Measurements from ENCODE around the gene PKDCC. TPM values are rescaled to one million over a fixed set of nuclear protein-coding genes. Genes with fewer than 3 reads are reported as not detected.

PKDCC gene
- total and polyA plus RNA-seq, 2 donors from 2014 or later = 28.1 to 52.2 TPM

- no peak for DNase-seq
- Histone ChIP-seq H3K9ac (ENCODE audit: low read length in 3 of 3) (no peak overlapping the region), H3K4me1 (ENCODE audit: control insufficient read depth in 2 of 3, insufficient read depth in 2 of 3, low read depth in 1 of 3, low read length in 3 of 3) (peaks cover 0 to 22% (median 0%) of the 10 kb centered on the region in 3 donors), H3K36me3 (ENCODE audit: control insufficient read depth in 2 of 3, insufficient read depth in 3 of 3, low read length in 3 of 3) (no peaks in the 10 kb centered on the region), H3K27me3 (ENCODE audit: control insufficient read depth, insufficient read depth, low read length) (no peaks in the 10 kb centered on the region), H3K9me3 (ENCODE audit: control insufficient read depth in 2 of 3, insufficient read depth in 1 of 3, low read length in 3 of 3) (no peaks in the 10 kb centered on the region), H3K27ac (ENCODE audit: low read depth in 2 of 2, low read length in 2 of 2) (no peak overlapping the region), H3K4me3 (ENCODE audit: low read length in 3 of 3) (no peak overlapping the region)
- intact Hi-C loops (cut with DNase I) = no loop called here
- no peak for TF ChIP-seq CTCF (IDR thresholded peaks at IDR 0.05; ENCODE audit: borderline replicate concordance, extremely low read depth, insufficient read depth)
- FAIRE-seq = no peak
These were observed 48.7 kb upstream of the PKDCC start for GRCh38 chr2:41999128-41999480.

- FAIRE-seq = no peak
- H3K36me3 ChIP-seq (ENCODE audit: control insufficient read depth in 2 of 3, insufficient read depth in 3 of 3, low read length in 3 of 3) = no peaks in the 10 kb centered on the region
- H3K27me3 ChIP-seq (ENCODE audit: control insufficient read depth, insufficient read depth, low read length) = no peaks in the 10 kb centered on the region
- no peak overlapping the region for H3K27ac ChIP-seq (ENCODE audit: low read depth in 2 of 2, low read length in 2 of 2)
- no peak for TF ChIP-seq CTCF (IDR thresholded peaks at IDR 0.05; ENCODE audit: borderline replicate concordance, extremely low read depth, insufficient read depth)
- H3K4me3 ChIP-seq (ENCODE audit: low read length in 3 of 3) = no peak overlapping the region
- peak in 3 of 5 donors; percentile 38 to 80 (median 56) for DNase-seq
- no peak overlapping the region for H3K9ac ChIP-seq (ENCODE audit: low read length in 3 of 3)
- intact Hi-C loops (cut with DNase I) = no loop called here
- peaks cover 0 to 22% (median 0%) of the 10 kb centered on the region in 3 donors for H3K4me1 ChIP-seq (ENCODE audit: control insufficient read depth in 2 of 3, insufficient read depth in 2 of 3, low read depth in 1 of 3, low read length in 3 of 3)
- no peaks in the 10 kb centered on the region for H3K9me3 ChIP-seq (ENCODE audit: control insufficient read depth in 2 of 3, insufficient read depth in 1 of 3, low read length in 3 of 3)
These were observed 48.1 kb upstream of the PKDCC start for GRCh38 chr2:41999592-42000281.

GRCh38 chr2:42001711-42002201 is 46.1 kb upstream of the PKDCC start:
- no peaks in the 10 kb centered on the region for H3K27me3 ChIP-seq (ENCODE audit: control insufficient read depth, insufficient read depth, low read length)
- DNase-seq (peak in 4 of 5 donors; percentile 89 to 93 (median 91)), FAIRE-seq (no peak)
- intact Hi-C loops (cut with DNase I) = no loop called here
- no peak overlapping the region for H3K9ac ChIP-seq (ENCODE audit: low read length in 3 of 3)
- peak overlapping the region in 2 of 3 donors; percentile 7 to 35 for H3K4me3 ChIP-seq (ENCODE audit: low read length in 3 of 3)
- peaks cover 0 to 18% (median 0%) of the 10 kb centered on the region in 3 donors for H3K4me1 ChIP-seq (ENCODE audit: control insufficient read depth in 2 of 3, insufficient read depth in 2 of 3, low read depth in 1 of 3, low read length in 3 of 3)
- no peak overlapping the region for H3K27ac ChIP-seq (ENCODE audit: low read depth in 2 of 2, low read length in 2 of 2)
- no peaks in the 10 kb centered on the region for H3K9me3 ChIP-seq (ENCODE audit: control insufficient read depth in 2 of 3, insufficient read depth in 1 of 3, low read length in 3 of 3)
- no peak for TF ChIP-seq CTCF (IDR thresholded peaks at IDR 0.05; ENCODE audit: borderline replicate concordance, extremely low read depth, insufficient read depth)
- H3K36me3 ChIP-seq (ENCODE audit: control insufficient read depth in 2 of 3, insufficient read depth in 3 of 3, low read length in 3 of 3) = no peaks in the 10 kb centered on the region

Data from kidney (tissue), 14 donors.